Muscle layer of duodenum (tissue), 2 donors: ENCODE data around the gene YWHAE.

Experiments
- H3K27ac ChIP-seq: one replicate; pipeline ENCODE4 v1.7.0; 2013; ENCODE audit warnings: mild to moderate bottlenecking, low read length
- H3K27me3 ChIP-seq: one replicate; pipeline ENCODE4 v1.7.0; 2013; ENCODE audit warnings: low read depth, mild to moderate bottlenecking, control low read depth, low read length
- H3K36me3 ChIP-seq, 2 donors: one replicate each; pipeline ENCODE4 v1.7.0; 2013; ENCODE audit warnings: low read length in 2 of 2, control low read depth in 1 of 2, mild to moderate bottlenecking in 1 of 2; ENCODE audit not compliant: insufficient read depth in 2 of 2, control insufficient read depth in 1 of 2
- H3K4me1 ChIP-seq, 2 donors: one replicate each; pipeline ENCODE4 v1.7.0; 2013; ENCODE audit warnings: low read length in 2 of 2, mild to moderate bottlenecking in 2 of 2, control low read depth in 1 of 2, moderate library complexity in 1 of 2; ENCODE audit not compliant: insufficient read depth in 2 of 2, control insufficient read depth in 1 of 2
- H3K4me3 ChIP-seq, 2 donors: one replicate each; pipeline ENCODE4 v1.7.0; 2013; ENCODE audit warnings: low read length in 2 of 2, low read depth in 1 of 2, mild to moderate bottlenecking in 1 of 2
- H3K9me3 ChIP-seq, 2 donors: one replicate each; pipeline ENCODE4 v1.7.0; 2013; ENCODE audit warnings: low read length in 2 of 2, control low read depth in 1 of 2, mild to moderate bottlenecking in 1 of 2; ENCODE audit not compliant: control insufficient read depth in 1 of 2
- donor health status: healthy.

YWHAE gene

DNA sequence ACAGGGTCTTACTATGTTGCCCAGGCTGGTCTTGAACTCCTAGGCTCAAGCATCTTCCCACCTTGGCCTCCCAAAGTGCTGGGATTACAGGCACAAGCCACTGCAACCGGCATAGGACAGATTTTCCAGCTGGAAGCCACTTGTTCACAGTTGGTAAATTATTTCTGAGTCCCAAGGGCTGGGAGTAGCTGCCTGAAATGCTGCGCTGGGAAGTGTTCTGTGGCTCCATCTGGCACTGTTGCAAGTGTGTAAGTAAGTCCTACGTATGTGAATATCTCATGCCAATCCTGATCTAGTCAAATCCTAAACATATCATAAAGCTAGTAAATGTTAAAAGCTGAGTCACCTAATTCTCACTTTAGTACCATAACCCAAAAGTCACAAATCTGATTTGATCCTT, 48.1 kb downstream of the YWHAE start:
- no peaks in the 10 kb centered on the region for H3K27me3 ChIP-seq
- no peak overlapping the region for H3K4me3 ChIP-seq
- peaks cover 25% of the 10 kb centered on the region in 2 donors for H3K36me3 ChIP-seq
- no peak overlapping the region for H3K27ac ChIP-seq
- H3K4me1 ChIP-seq = peaks cover 0 to 6% of the 10 kb centered on the region in 2 donors
- no peaks in the 10 kb centered on the region for H3K9me3 ChIP-seq

DNA sequence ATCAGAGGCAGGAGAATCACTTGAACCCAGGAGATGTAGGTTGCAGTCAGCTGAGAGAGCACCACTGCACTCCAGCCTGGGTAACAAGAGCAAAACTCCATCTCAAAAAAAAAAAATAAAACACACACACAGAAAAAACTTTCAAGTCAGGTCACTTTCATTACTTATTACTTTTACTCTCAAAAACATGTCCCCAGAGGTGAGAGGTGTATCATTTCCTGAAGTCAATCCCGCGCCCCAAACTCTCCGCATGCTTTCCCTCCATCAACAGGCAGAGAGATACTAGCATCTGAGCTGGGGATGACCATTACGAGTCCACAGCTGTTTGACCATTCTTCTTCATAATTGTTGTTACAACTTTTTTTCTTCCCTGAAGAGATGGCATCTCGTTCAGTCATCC, 48.7 kb downstream of the YWHAE start:
- Histone ChIP-seq H3K27me3 (no peaks in the 10 kb centered on the region), H3K4me1 (peaks cover 0 to 6% of the 10 kb centered on the region in 2 donors), H3K9me3 (no peaks in the 10 kb centered on the region), H3K4me3 (no peak overlapping the region), H3K27ac (no peak overlapping the region), H3K36me3 (peaks cover 25% of the 10 kb centered on the region in 2 donors)

DNA sequence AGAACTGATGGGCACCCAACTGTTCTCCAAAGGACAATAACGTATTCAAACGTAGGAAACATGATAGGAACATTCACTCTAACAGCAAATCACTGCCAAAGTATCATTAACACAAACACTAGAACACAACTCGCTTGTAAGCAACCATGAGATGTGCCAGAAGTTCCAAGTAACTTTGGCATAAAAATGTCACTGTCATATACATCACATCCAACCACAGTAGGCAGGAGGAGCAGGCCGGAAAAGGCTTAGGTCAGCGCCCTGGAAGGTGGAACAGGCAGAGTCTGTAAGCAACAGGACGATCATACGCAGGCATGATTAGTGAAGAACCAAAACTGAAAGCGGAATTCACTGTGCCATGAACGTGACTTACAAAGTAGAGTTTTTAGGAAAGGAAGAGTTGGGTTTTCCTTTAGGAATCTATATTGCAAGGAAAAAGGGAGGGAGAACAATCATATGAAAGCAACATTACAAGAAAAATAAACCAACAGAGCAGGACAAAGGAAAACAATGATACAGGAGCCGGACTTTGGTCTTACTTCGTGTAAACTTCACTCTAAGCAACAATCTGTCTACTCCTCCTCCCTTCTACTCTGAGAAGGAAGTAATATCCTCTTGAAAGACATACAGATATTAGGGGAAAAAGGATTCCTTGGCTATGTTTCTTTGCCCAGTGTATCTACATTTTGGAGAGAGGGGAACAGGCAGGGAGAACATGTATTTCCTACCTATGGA, 52.3 kb downstream of the YWHAE start:
- Histone ChIP-seq H3K4me1 (peaks cover 0 to 16% of the 10 kb centered on the region in 2 donors), H3K36me3 (peaks cover 25 to 31% of the 10 kb centered on the region in 2 donors), H3K27me3 (no peaks in the 10 kb centered on the region), H3K27ac (peak overlapping the region; percentile 74), H3K4me3 (peak overlapping the region; percentile 45 to 46), H3K9me3 (no peaks in the 10 kb centered on the region)

DNA sequence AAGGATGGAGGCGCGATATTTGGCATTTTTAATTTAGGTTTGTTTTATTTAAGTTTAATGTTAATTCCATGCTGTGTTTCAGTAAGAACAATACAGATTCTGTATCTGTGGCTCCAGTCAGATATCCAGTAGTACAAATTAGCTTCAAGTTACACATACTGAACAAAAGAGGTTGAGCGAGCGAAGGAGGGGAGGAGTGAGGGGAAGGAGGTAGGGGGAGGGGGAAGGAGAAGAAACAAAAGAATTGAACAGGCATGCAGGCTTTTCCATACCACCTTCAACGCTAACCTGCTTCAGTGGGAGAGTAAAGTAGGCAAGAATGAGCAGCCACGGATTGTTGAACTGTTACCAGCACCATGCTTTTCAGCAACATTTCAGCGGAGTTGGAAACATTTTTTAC, 55.5 kb downstream of the YWHAE start:
- Histone ChIP-seq H3K36me3 (peaks cover 16 to 23% of the 10 kb centered on the region in 2 donors), H3K9me3 (no peaks in the 10 kb centered on the region), H3K27me3 (no peaks in the 10 kb centered on the region), H3K27ac (no peak overlapping the region), H3K4me1 (peaks cover 0 to 16% of the 10 kb centered on the region in 2 donors), H3K4me3 (no peak overlapping the region)

DNA sequence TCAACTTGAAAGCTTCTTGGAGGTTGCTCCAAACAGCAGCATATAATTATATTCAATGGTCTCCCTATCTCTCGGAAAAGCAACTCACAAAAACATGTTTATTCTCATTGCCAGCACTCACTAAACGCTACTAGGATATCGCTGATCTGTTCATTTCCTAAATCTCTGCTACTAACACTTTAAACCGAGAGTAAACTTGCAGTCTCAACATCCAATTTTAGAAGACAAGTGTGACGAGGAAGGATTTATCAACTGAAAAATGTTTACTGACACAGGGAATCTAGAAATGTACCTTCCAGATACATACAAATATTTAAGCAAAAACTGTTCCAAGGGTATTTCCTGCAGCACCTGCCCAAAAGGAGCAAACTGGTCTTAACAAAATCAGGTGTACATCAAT, 56.5 kb downstream of the YWHAE start:
- Histone ChIP-seq H3K36me3 (peaks cover 16 to 23% of the 10 kb centered on the region in 2 donors), H3K27ac (no peak overlapping the region), H3K4me3 (no peak overlapping the region), H3K4me1 (peaks cover 0 to 16% of the 10 kb centered on the region in 2 donors), H3K9me3 (no peaks in the 10 kb centered on the region), H3K27me3 (no peaks in the 10 kb centered on the region)

DNA sequence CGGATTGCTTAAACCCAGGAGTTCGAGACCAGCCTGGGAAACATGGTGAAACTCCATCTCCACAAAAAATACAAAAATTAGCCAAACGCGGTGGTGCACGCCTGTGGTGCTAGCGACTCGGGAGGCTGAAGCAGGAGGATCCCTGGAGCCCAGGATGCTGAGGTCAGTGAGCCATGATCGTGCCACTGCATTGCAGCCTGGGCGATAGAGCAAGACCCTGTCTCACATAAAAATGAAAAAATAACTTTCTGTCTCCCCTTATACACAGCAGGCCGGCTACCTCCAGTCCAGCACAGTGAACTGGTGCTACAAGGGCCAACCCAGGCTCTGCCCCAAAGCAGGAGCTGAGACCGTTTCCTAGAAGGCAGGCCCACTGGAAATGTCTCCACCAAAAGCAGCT, 59.7 kb downstream of the YWHAE start:
- peaks cover 0 to 3% of the 10 kb centered on the region in 2 donors for H3K4me1 ChIP-seq
- H3K4me3 ChIP-seq = no peak overlapping the region
- peaks cover 16 to 19% of the 10 kb centered on the region in 2 donors for H3K36me3 ChIP-seq
- H3K27ac ChIP-seq = no peak overlapping the region
- H3K9me3 ChIP-seq = no peaks in the 10 kb centered on the region
- no peaks in the 10 kb centered on the region for H3K27me3 ChIP-seq

DNA sequence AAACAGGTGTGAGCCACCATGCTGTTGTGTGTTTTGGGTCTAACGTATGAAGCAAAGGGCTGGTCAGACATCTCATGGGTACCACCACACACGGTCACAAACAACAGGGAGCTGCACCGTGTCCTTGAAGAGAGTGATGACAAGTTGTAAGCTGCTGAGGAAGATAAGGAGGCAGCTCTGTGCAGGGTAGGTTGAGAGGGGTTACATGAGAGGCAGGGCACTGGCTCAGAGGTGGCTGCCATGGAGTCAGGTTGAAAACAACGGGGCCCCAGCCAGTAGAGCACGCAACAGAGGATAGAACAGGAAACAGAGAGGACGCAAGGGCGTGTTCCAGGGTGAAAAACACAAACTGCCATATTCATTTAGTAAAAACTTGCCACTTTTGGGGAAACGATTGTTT, 68.3 kb downstream of the YWHAE start:
- Histone ChIP-seq H3K27ac (no peak overlapping the region), H3K4me1 (no peaks in the 10 kb centered on the region)

DNA sequence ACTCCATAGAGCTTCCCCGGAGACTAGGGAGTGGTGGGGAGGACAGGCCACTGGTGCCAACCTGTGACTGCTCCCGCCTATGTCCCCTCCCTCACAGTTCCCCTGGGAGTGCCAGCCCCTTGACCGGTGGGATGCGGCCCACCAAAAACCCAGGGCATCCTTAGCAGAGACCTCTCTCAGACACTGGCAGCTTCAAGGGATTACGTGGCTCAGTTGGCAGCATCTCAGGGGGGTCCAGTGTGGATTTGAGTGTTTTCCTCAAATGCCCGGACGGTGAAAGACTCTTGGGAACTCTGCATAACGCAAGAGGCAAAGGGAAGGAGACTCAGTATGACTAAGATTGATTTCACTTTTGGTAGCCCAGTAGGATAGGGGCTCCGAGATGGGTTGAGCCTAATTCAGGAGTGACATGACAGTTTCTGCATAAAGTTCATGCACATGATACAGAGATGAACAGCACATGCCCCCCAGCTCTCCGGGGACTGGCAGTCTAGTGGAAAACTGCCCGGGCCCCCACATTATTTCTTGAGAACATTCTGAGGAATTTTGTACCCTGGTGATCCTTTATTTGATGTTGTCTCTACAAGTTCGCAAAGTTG, 70.2 kb downstream of the YWHAE start:
- H3K4me1 ChIP-seq = no peaks in the 10 kb centered on the region
- no peak overlapping the region for H3K27ac ChIP-seq
- H3K4me3 ChIP-seq = no peak overlapping the region
- H3K36me3 ChIP-seq = no peaks in the 10 kb centered on the region
- no peaks in the 10 kb centered on the region for H3K9me3 ChIP-seq
- H3K27me3 ChIP-seq = no peaks in the 10 kb centered on the region

More for the DNA sequence above, 68.3 kb downstream of the YWHAE start:
- H3K27me3 ChIP-seq = no peaks in the 10 kb centered on the region
- no peaks in the 10 kb centered on the region for H3K9me3 ChIP-seq
- H3K36me3 ChIP-seq = no peaks in the 10 kb centered on the region
- no peak overlapping the region for H3K4me3 ChIP-seq

DNA sequence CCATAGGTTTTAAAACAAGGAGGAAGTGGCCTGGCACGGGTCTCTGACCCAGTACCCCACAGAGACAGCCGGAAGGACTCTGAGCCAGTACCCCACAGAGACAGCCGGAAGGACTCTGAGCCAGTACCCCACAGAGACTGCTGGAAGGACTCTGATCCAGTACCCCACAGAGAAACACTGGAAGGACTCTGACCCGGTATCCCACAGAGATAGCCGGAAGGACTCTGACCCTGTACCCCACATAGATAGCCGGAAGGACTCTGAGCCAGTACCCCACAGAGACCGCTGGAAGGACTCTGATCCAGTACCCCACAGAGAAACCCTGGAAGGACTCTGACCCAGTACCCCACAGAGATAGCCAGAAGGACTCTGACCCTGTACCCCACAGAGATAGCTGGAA, 71.6 kb downstream of the YWHAE start:
- Histone ChIP-seq H3K4me1 (no peaks in the 10 kb centered on the region), H3K27me3 (no peaks in the 10 kb centered on the region), H3K9me3 (no peaks in the 10 kb centered on the region), H3K36me3 (no peaks in the 10 kb centered on the region), H3K4me3 (no peak overlapping the region), H3K27ac (no peak overlapping the region)

DNA sequence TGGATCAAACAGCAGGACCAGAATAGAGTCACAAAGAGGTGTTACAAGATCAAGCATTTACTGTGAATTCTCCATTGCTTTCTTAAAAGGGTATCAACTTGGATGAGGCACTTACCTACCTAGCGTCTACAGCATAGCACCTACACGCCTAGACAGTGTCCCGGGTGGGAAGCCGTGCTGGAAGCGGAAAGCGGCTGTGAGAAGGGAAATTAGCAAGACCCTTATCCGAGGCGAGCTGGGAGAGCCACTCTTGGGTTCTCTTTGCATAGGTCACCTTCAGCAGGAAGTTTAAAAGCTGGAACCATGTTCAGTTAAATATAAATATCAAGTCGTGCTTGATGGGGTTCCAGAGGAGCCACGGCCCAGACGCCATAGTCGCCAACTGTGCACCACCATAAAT, 74.3 kb downstream of the YWHAE start:
- Histone ChIP-seq H3K27ac (no peak overlapping the region), H3K9me3 (no peaks in the 10 kb centered on the region), H3K36me3 (no peaks in the 10 kb centered on the region), H3K27me3 (no peaks in the 10 kb centered on the region), H3K4me1 (no peaks in the 10 kb centered on the region), H3K4me3 (no peak overlapping the region)

DNA sequence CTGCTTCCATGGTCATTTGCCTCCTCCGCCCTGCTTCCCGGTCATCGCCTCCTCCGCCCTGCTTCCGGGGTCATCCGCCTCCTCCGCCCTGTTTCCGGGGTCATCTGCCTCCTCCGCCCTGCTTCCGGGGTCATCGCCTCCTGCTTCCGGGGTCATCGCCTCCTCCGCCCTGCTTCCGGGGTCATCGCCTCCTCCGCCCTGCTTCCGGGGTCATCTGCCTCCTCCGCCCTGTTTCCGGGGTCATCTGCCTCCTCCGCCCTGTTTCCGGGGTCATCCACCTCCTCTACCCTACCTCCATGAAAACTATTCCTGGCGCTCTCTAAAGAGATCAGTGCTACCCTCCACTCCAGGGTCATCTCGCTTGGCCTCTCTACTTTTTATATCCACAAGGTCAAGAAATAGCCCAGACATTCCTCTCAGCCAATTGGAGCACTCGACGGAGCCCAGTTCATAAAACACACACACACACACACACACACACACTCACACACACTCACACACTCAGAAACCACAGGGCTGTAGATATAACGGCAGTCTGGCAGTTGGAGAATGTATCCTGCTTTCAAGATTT, 75.7 kb downstream of the YWHAE start:
- Histone ChIP-seq H3K27ac (no peak overlapping the region), H3K9me3 (no peaks in the 10 kb centered on the region), H3K4me1 (no peaks in the 10 kb centered on the region), H3K36me3 (no peaks in the 10 kb centered on the region), H3K4me3 (no peak overlapping the region), H3K27me3 (no peaks in the 10 kb centered on the region)
